ACC112 (cell line): ENCODE data around the gene NR1D2.
"Not testable (repeated sequence)": the region's sequence is repeated elsewhere in the genome, so short reads cannot be mapped to it uniquely, and the experiment has no call there.

Experiments
- H2AFZ ChIP-seq: fragments of 200-600 bp; sonication (generic); one replicate; pipeline ENCODE4 v1.6.0; 2017; ENCODE audit warnings: antibody characterized with exemption, low read length; ENCODE audit not compliant: unreplicated experiment
- H3K27ac ChIP-seq: fragments of 200-600 bp; sonication (generic); 2 replicates; pipeline ENCODE4 v1.5.1; 2014; ENCODE audit warnings: low read depth, mild to moderate bottlenecking, antibody characterized with exemption, low read length, moderate library complexity
- H3K27me3 ChIP-seq: fragments of 200-600 bp; sonication (generic); 2 replicates; pipeline ENCODE4 v1.6.1; 2014; ENCODE audit warnings: mild to moderate bottlenecking, antibody characterized with exemption, low read length, moderate library complexity, mixed read lengths; ENCODE audit not compliant: insufficient read depth
- H3K36me3 ChIP-seq: fragments of 200-600 bp; sonication (generic); 2 replicates; pipeline ENCODE4 v1.6.1; 2016; ENCODE audit warnings: mild to moderate bottlenecking, antibody characterized with exemption, low read length, moderate library complexity, mixed read lengths; ENCODE audit not compliant: insufficient read depth
- H3K4me1 ChIP-seq: fragments of 200-600 bp; sonication (generic); one replicate; pipeline ENCODE4 v1.6.1; 2016; ENCODE audit warnings: low read length, mixed read lengths; ENCODE audit not compliant: insufficient read depth, unreplicated experiment, control insufficient read depth
- H3K4me3 ChIP-seq: fragments of 200-600 bp; sonication (generic); 2 replicates; pipeline ENCODE4 v1.5.1; 2014; ENCODE audit warnings: mild to moderate bottlenecking, low read depth, low read length
- H3K79me2 ChIP-seq: fragments of 200-600 bp; sonication (generic); one replicate; pipeline ENCODE4 v1.6.0; 2016; ENCODE audit warnings: low read length; ENCODE audit not compliant: control insufficient read depth, unreplicated experiment, insufficient read depth

NR1D2 gene

GRCh38 chr3:24003466-24003865 lies 58.4 kb downstream of the NR1D2 start:
- no peak overlapping the region for H3K27ac ChIP-seq
- H2AFZ ChIP-seq = no peak overlapping the region
- H3K27me3 ChIP-seq = no peaks in the 10 kb centered on the region
- no peaks in the 10 kb centered on the region for H3K36me3 ChIP-seq
- H3K79me2 ChIP-seq = no peaks in the 10 kb centered on the region
- no peak overlapping the region for H3K4me3 ChIP-seq
- H3K4me1 ChIP-seq = no peaks in the 10 kb centered on the region

GRCh38 chr3:24004171-24004938 lies 59.3 kb downstream of the NR1D2 start:
- no peak overlapping the region for H3K4me3 ChIP-seq
- no peaks in the 10 kb centered on the region for H3K79me2 ChIP-seq
- H3K4me1 ChIP-seq = no peaks in the 10 kb centered on the region
- no peaks in the 10 kb centered on the region for H3K27me3 ChIP-seq
- no peaks in the 10 kb centered on the region for H3K36me3 ChIP-seq
- no peak overlapping the region for H3K27ac ChIP-seq
- no peak overlapping the region for H2AFZ ChIP-seq

- Histone ChIP-seq H3K4me1 (no peaks in the 10 kb centered on the region), H3K27me3 (no peaks in the 10 kb centered on the region), H3K4me3 (no peak overlapping the region), H3K27ac (no peak overlapping the region), H3K79me2 (no peaks in the 10 kb centered on the region), H3K36me3 (no peaks in the 10 kb centered on the region), H2AFZ (no peak overlapping the region)
Measured at GRCh38 chr3:24005669-24006068, 60.6 kb downstream of the NR1D2 start.

- H3K4me3 ChIP-seq, H3K27me3 ChIP-seq, H3K79me2 ChIP-seq, H3K4me1 ChIP-seq, H3K27ac ChIP-seq, H2AFZ ChIP-seq, H3K36me3 ChIP-seq: not testable (repeated sequence)
Measured at GRCh38 chr3:24010834-24011233, 65.7 kb downstream of the NR1D2 start.

GRCh38 chr3:24012589-24013269 lies 67.6 kb downstream of the NR1D2 start:
- no peaks in the 10 kb centered on the region for H3K27me3 ChIP-seq
- no peaks in the 10 kb centered on the region for H3K79me2 ChIP-seq
- H2AFZ ChIP-seq = no peak overlapping the region
- peaks cover 9% of the 10 kb centered on the region for H3K4me1 ChIP-seq
- no peaks in the 10 kb centered on the region for H3K36me3 ChIP-seq
- H3K4me3 ChIP-seq = no peak overlapping the region
- no peak overlapping the region for H3K27ac ChIP-seq

GRCh38 chr3:24017305-24017704 lies 72.2 kb downstream of the NR1D2 start:
- Histone ChIP-seq H3K4me3 (no peak overlapping the region), H2AFZ (no peak overlapping the region), H3K79me2 (no peaks in the 10 kb centered on the region), H3K27me3 (no peaks in the 10 kb centered on the region), H3K4me1 (no peaks in the 10 kb centered on the region), H3K27ac (no peak overlapping the region), H3K36me3 (no peaks in the 10 kb centered on the region)

- Histone ChIP-seq H3K27me3 (no peaks in the 10 kb centered on the region), H3K4me1 (no peaks in the 10 kb centered on the region), H3K4me3 (no peak overlapping the region), H3K79me2 (no peaks in the 10 kb centered on the region), H2AFZ (no peak overlapping the region), H3K36me3 (no peaks in the 10 kb centered on the region), H3K27ac (no peak overlapping the region)
Measured at GRCh38 chr3:24018784-24019570, 73.9 kb downstream of the NR1D2 start.

- Histone ChIP-seq H2AFZ (no peak overlapping the region), H3K4me3 (no peak overlapping the region), H3K36me3 (no peaks in the 10 kb centered on the region), H3K4me1 (no peaks in the 10 kb centered on the region), H3K79me2 (no peaks in the 10 kb centered on the region), H3K27me3 (no peaks in the 10 kb centered on the region), H3K27ac (no peak overlapping the region)
Measured at GRCh38 chr3:24019585-24019984, 74.5 kb downstream of the NR1D2 start.

GRCh38 chr3:24020036-24020691 lies 75.1 kb downstream of the NR1D2 start:
- Histone ChIP-seq H3K27me3 (no peaks in the 10 kb centered on the region), H2AFZ (no peak overlapping the region), H3K4me3 (no peak overlapping the region), H3K79me2 (no peaks in the 10 kb centered on the region), H3K36me3 (no peaks in the 10 kb centered on the region), H3K4me1 (no peaks in the 10 kb centered on the region), H3K27ac (no peak overlapping the region)

GRCh38 chr3:24023197-24023596 lies 78.1 kb downstream of the NR1D2 start:
- H3K27ac ChIP-seq = no peak overlapping the region
- H3K79me2 ChIP-seq = no peaks in the 10 kb centered on the region
- H3K27me3 ChIP-seq = no peaks in the 10 kb centered on the region
- no peaks in the 10 kb centered on the region for H3K36me3 ChIP-seq
- H3K4me3 ChIP-seq = no peak overlapping the region
- H2AFZ ChIP-seq = no peak overlapping the region
- no peaks in the 10 kb centered on the region for H3K4me1 ChIP-seq
